Measurements from ENCODE around the gene PLCB4.

GRCh38 chr20:9401371-9401770 is 332.5 kb downstream of the PLCB4 start:
- no peak for TF ChIP-seq POLR2A (IDR thresholded peaks at IDR 0.05)
- TF ChIP-seq CTCF (IDR thresholded peaks at IDR 0.05 in 4 of 5, conservative IDR thresholded peaks at IDR 0.05 in 1 of 5), result no peak

All from gastrocnemius medialis (tissue), 4 donors.